Sigmoid colon (tissue), 4 donors: ENCODE measurements around the gene REELD1.

Experiments
- POLR2AphosphoS5 ChIP-seq, 4 donors: sonication (generic); formaldehyde crosslinking; IDR thresholded peaks; one replicate each; pipeline ENCODE4 v1.6.1; 2017; ENCODE audit warnings: antibody characterized with exemption in 4 of 4
- TF ChIP-seq, protein P1 (sequence below), 4 experiments: fragments of 450-650 bp in 3 of 4; fragments of 200-600 bp in 1 of 4; IDR thresholded peaks; one replicate each; pipeline ENCODE4 v1.5.1; 2016 to 2019; ENCODE audit warnings: antibody characterized with exemption in 4 of 4, mild to moderate bottlenecking in 3 of 4, moderate library complexity in 2 of 4

DNA sequence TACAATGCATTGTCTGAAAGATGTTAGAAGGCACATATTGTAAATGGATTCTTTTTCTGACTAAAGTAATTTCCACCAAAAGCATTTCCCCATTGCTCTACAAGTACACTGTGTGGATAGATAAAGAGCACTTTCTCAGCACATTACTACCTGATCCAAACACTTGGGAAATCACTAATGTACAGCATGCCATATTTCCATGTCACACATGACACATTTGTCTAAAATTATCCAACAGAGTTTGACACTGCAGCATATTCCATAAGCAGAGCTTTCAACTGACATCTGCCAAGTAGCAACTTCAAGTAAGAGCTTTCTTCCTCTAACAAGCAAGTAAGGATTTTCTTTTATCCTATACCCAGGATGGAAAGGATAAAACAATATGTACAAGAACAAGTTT lies 49.5 kb downstream of the REELD1 start:
- TF ChIP-seq, protein P1, sequence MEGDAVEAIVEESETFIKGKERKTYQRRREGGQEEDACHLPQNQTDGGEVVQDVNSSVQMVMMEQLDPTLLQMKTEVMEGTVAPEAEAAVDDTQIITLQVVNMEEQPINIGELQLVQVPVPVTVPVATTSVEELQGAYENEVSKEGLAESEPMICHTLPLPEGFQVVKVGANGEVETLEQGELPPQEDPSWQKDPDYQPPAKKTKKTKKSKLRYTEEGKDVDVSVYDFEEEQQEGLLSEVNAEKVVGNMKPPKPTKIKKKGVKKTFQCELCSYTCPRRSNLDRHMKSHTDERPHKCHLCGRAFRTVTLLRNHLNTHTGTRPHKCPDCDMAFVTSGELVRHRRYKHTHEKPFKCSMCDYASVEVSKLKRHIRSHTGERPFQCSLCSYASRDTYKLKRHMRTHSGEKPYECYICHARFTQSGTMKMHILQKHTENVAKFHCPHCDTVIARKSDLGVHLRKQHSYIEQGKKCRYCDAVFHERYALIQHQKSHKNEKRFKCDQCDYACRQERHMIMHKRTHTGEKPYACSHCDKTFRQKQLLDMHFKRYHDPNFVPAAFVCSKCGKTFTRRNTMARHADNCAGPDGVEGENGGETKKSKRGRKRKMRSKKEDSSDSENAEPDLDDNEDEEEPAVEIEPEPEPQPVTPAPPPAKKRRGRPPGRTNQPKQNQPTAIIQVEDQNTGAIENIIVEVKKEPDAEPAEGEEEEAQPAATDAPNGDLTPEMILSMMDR (IDR thresholded peaks at IDR 0.05), result no peak
- TF ChIP-seq POLR2AphosphoS5 (IDR thresholded peaks at IDR 0.05), result no peak
